ENCODE results near the gene SUPT3H.

The SUPT3H gene

DNA sequence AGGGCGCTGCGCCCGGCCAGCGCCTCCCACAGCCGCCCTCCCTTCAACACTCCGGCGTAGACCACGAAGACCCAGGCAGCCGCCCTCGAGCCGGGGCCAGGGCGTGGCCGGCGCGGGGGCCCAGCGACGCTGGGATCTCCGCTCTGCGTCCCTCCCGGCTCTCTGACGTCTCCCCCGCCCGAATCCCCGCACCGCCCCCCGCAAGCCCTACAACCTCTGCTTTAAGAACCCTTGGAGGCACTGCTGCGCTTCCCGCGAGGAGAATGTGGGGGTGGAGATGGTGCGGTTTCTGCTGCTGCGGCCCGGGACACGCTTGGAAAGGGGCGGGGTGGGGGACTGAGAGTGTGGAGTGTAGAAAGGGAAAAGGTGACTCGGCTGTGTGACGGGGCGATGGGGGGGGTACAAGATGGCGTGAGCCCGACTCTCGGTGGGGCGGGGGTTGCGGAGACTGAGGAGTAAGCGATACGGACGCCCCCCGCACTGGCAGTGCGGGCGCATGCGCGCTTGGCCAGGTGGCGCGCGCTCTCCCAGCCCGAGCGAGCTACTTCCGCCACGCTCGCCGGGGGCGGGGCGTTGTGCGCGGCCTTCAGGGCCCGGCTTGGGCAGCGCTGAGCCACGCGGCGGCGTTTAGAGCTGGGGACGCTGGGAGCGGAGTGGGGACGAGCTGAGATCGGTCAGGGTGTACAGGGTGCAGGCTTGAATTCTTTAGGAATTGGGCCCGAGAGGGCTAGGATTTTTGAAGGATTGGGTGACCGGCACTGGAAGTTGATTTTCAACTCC is at the start of gene SUPT3H:
TSS of gene SUPT3H (minus strand) at position 381 of the 780 bp plus-strand sequence.
- in situ Hi-C loops (cut with MboI; ENCODE audit: low sequenced_read_pairs) = no loop called here

DNA sequence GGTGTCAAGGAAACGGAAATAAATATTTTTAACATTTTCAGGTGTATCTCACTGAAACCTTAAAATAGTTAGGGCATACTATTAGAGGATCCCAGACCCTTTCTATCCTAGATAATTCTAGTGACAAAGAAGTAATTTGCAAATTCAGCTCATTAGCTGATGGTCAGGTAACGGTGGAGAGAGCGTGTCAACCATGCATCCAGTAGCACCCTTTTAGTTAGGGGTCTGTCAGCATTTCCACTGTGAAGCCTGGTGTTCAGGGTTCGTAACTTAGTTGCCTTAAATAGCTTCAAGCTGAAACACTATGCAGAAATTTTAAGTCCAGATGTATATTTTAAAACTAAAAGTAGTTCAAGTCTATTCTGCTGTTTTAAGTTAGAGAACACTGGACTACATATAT is 48.5 kb upstream of the SUPT3H start:
- in situ Hi-C loops (cut with MboI; ENCODE audit: low sequenced_read_pairs) = loop anchor here (10.0 to 25.0 kb wide), 2 partner anchors 289 to 486 kb away; no protein-coding TSS in a partner anchor

DNA sequence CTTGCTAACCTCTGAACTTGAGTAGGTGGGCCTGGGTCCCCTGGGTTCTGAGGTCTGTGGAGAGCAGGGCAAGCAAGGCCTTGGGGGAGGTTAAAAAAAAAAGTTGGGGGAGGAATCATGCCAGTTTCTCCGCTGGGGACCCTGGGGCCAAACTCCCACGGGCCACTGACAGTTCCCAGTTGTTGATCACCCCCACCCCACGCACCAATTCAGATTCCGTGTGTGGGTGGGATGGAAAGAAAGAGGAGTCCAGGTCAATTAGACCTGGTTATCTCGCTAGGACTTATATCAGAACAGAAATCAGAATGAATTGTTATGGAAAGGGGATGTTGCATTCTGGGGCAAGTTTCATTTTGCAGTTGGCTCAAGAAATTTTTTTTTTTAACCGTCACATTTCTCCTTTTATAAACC is 46.7 kb upstream of the SUPT3H start:
- in situ Hi-C loops (cut with MboI; ENCODE audit: low sequenced_read_pairs) = loop anchor here (10.0 kb wide), 1 partner anchor 290 kb away; no protein-coding TSS in a partner anchor

DNA sequence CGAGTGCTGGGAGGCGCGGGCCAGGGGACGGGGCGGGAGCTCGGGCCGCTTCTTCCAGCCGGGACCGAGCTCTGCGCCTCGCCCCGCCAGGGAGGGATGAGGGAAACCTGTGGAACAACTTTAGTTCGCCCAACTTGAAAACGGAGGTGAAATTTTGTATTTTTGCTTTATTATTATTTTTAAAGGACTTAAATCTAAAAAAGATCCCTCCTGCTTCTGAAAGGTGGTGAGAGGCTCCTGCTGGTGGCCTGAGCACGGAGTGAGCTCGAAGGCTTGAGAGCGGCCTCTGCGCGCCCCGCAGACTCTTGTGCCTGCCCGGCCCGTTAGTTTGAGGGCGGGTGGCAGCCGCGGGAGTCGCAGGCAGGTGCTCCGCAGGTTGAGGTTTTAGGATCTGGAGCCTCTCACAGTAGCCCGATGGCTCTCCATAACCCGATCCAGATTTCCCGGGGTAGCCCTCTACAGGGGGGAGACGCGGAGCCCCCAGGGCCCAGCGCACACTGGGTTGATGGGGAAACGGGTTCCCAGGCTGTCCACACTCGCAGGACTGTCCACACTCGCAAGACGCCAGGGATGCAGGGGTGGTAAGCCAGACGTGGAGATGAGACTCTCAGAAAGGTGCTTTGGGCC is 46.2 kb upstream of the SUPT3H start:
- in situ Hi-C loops (cut with MboI; ENCODE audit: low sequenced_read_pairs) = loop anchor here (10.0 kb wide), 1 partner anchor 291 kb away; no protein-coding TSS in a partner anchor

DNA sequence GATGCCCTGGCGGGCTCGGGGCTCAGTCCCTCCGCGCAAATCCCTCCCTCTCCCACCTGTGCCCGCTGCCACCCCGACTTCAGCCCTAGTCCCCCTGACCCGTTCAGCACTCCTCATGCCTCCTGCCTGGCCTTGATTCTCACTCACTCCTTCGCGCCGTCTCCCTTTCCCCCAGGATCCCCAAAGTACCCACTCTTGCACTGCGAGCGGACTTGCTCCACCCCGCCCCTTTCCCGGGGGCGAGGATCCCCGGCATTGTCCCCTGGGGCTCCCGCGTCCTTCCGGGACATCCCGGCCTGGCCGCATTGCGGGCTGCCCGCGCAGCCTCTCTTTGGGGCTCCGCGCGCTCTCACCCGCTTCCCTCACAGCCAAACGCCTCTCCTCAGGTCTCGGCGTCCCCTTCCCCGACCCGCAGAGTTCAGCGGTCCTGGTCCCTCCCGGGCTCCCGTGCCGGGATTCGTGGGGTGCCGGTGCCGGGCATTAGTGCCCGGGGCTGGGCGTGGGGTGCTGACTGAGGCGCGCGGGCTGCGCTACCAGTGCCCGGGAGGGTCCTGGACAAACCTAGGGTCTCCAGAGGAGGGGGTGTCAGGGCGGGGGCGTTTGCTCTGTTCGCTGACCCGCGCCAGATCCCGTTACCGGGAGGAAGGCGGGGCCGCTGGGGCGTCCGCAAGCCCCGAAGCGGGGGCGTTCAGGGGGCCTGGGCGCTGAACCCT is 45.5 kb upstream of the SUPT3H start:
- in situ Hi-C loops (cut with MboI; ENCODE audit: low sequenced_read_pairs) = loop anchor here (10.0 kb wide), 1 partner anchor 292 kb away; no protein-coding TSS in a partner anchor

DNA sequence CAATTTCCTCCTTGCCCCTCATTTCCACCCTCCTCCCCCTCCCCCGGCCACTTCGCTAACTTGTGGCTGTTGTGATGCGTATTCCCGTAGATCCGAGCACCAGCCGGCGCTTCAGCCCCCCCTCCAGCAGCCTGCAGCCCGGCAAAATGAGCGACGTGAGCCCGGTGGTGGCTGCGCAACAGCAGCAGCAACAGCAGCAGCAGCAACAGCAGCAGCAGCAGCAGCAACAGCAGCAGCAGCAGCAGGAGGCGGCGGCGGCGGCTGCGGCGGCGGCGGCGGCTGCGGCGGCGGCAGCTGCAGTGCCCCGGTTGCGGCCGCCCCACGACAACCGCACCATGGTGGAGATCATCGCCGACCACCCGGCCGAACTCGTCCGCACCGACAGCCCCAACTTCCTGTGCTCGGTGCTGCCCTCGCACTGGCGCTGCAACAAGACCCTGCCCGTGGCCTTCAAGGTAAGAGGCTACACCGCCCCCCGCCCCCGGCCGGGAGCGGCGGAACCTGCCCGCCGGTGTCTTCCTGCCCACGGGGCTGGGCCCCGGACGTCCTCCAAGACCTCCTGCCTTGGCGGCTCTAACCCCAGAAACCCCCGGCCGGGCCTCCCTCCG is 44.9 kb upstream of the SUPT3H start:
- in situ Hi-C loops (cut with MboI; ENCODE audit: low sequenced_read_pairs) = loop anchor here (10.0 kb wide), 1 partner anchor 292 kb away; no protein-coding TSS in a partner anchor

DNA sequence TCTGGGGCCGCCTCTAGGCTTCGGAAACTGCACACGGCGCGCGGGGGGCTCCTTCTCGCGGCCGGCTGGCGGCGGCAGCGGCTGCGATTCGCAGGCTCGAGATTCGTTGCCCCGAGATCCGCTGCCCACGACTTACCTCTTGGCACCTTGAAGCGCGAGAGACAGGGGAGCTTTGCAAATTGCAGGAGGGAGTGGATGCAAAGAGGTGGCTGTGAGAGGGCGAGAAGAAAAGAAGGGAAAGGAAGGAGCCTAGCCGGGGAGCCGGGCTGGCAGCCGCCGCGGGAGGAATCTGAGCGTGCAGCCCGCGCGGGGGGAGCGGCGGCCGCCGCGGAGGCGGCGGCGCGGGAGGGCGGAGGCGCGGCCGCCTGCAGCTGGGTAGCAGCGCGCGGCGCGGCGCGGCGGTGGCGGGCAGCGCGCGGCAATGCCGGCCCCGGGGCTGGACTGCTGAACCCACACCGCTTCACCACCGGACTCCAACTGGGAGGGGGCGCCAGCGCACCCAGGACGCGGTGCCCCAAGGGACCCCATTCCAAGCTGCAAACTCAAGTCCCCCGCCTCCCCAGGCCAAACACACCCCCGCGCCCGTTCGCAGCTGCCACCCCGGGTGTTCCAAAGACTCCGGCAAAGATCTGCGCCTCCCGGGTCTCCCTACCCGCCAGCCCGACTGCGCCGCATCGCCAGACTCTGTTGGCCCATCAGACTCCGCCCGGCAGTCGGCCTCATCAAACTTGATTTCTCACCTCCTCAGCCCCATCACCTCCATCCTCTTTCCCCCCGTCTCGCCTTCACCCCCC is 44.2 kb upstream of the SUPT3H start:
- in situ Hi-C loops (cut with MboI; ENCODE audit: low sequenced_read_pairs) = loop anchor here (10.0 kb wide), 1 partner anchor 293 kb away; no protein-coding TSS in a partner anchor

DNA sequence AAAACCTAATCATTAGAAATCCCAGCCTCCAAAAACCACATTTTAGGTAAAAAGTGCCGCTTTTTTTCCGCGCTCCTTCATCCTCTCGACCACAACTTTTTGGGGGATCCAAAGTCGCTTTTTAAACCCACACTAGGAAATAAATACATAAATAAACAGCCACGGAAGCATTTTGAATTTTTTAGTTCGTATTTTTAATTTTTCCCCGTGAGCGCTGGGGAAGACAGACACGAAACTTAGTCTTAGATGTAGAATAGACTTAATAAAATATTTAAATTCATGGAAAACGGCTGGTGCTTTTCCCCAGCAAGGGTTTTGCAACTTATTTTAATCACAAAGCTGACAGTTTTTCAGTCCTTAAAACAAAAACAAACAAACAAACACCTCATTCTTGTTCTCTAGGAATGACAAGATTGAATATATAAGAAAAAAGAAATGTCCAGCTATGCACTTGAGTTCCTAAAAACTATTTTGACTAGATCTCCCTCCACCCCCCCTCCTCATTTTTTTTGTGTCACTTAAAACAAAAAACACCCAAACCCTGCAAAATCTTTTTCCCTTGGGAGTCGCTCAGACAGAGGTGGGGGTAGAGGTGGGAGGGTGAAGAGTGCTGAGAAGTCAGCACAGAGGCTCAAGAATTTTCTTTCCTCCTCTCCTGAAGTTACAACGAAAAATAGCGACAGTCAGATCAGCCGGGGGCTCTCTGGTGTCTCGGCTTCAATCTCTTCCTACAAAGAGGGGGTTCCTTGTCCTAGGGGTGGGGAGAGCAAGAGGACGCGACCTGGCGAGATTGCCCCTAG is 43.4 kb upstream of the SUPT3H start:
- in situ Hi-C loops (cut with MboI; ENCODE audit: low sequenced_read_pairs) = loop anchor here (10.0 kb wide), 1 partner anchor 294 kb away; no protein-coding TSS in a partner anchor

DNA sequence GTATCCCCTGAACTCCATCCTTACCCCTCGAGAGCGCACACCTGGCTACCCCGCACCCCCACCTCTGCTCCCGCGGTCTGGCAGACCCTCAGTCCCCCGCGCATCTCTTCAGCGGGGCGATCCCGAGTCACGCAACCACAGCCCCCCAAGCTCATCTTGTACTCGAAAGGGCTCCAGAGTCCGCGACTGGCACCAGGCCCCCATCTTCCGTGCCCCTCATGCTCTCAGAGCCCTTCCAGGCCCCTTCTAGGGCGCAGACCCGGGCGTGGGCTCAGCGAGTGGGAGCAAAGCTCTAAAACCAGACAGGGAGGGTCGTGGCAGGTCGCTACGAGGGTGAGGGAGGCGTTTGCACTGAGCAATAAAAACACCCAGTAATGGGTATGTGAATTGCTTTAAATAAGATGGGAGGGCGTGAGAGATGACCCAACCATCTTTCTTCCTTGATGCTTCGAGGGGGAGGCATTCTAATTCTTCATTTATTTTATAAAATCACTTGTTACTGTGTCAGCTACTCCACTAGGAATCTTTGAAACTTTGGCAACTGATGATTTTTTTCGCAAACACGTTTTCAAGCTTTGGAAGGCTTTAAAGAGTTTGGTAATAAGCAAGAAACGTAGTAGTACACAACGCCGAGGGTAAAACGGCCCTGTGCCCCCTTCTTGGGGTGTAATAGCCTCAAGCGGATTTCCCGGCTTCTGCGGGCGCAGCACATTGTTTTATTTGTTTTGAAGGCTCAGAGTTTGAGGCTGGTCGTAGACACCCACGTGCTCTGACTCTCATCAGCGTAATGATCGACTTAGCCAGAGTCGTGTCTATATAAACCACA is 42.6 kb upstream of the SUPT3H start:
- in situ Hi-C loops (cut with MboI; ENCODE audit: low sequenced_read_pairs) = loop anchor here (10.0 kb wide), 1 partner anchor 295 kb away; no protein-coding TSS in a partner anchor

DNA sequence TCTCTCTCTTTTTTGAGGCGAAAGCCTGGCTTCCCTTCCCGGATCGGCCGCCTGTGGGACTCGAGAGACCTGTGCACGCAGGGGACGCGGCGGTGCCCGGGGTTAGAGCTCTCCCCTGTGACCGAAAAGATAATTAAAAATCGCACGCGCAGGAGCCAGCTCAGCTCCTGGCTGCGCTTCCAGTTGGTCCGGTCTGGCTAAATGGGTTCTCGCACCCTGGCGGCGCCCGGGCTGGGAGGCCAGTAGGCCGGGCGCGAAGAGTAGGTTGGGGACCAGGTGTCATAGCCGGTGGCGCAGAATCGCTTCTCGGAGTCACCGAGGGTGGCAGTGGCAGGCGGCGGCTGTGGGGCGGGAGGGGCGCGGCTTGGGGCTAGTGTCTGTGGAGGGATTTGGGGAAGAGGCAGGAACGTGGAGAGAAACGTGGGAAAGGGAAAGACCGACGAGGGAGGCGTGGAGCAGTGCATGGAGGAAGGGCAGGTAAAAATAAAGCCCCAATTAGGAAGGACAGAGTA is 41.9 kb upstream of the SUPT3H start:
- in situ Hi-C loops (cut with MboI; ENCODE audit: low sequenced_read_pairs) = loop anchor here (10.0 kb wide), 1 partner anchor 295 kb away; no protein-coding TSS in a partner anchor

DNA sequence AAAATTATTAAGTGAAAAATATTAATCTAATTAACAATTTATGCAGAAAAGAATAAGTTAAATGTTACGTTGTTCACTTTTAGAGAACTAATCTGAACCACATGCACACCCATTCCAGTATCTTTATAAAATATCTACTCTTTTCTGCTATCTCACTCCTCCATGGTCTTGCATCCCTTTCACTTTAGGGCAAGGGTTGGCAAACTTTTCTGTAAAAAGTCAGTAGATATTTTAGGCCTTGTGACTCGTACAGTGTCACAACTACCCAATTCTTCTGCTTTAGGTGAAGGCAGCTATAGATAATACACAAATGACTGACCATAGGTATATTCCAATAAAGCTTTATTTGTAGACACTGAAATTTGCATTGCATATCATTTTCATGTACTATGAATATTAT is 39.7 kb upstream of the SUPT3H start:
- in situ Hi-C loops (cut with MboI; ENCODE audit: low sequenced_read_pairs) = no loop called here

DNA sequence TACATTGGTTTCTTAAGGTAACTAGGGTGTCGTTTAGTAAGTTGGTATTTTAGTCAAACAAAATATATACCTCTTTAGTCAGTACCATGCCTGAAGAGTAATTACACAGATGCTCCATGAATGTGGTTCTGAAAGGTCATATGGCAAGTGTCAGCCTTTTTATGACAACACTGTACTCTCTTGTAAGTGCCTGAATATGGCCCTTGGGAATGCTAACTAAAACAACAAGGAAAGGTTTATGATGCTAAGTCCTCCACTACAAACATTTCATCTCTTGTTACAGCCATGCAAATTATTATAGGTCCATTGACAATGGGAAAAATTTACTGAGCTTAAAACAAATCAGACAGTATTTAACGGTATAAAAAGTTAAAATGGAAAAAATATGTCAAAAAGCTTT is 39.0 kb upstream of the SUPT3H start:
- in situ Hi-C loops (cut with MboI; ENCODE audit: low sequenced_read_pairs) = no loop called here

DNA sequence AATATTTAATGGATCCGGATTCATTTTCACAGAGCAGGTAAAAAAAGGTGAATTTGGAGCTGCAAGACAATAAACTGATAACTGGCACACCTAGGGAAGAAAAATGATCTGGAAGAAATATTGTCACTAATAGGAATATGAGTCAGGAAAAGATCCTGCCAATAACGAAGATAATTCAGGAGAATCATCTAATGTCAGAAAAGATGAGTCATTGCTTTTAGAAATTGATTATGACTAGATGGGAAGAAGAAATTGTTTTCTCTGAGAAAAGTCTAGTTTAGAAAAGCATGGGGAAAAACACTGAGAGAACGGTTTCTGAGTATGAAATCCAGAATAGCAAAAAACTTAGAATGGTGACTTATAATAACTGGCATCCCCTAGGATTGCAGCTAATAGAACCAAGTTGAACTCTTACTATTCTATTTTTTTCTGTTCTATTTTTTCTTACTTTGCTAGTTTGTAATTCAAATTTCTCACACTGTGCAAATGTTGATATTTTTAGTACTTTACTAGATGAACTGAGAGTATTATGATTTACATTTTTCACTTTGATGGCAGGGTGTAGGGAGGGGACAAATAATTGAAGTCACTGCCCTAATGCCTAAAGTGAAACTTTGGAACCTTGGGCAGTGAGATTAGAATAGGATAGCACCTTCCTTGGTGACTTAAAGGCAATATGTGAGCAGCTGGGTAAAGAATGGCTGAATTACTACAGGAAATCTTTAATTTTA is 38.2 kb upstream of the SUPT3H start:
- in situ Hi-C loops (cut with MboI; ENCODE audit: low sequenced_read_pairs) = no loop called here

DNA sequence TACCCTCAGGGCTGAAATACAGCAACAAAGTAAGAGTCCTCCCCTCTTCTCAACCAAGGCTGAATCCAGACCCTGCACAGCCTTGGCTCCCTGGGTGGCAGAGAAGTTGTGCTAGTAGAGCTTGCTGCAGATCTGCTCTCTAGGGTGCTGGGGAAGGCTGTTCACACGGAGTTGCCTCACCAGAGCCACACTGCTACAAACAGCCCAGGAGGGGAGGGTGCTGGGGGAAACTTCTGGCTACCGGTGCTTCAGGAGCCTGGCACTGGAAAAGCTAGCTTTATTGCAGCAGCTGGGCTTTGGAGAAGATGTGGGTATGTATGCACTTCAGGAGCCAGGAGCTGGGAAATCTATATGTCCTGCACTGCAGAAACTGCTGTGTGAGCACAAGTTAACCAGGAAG is 37.6 kb upstream of the SUPT3H start:
- in situ Hi-C loops (cut with MboI; ENCODE audit: low sequenced_read_pairs) = no loop called here

DNA sequence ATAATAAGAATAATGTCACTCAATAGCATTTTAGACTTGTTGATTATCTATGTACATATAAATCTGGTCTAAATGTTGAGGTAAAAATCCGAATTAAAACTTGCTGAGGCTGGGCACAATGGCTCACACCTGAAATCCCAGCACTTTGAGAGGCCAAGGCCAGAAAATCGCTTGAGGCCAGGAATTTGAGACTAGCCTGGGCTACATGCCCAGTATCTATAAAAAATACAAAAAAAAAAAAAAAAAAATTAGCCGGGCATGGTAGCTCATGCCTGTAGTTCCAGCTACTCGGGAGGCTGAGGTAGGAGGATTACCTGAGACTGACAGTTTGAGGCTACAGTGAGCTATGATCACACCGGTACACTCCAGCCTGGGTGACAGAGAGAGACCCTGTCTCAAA is 34.2 kb upstream of the SUPT3H start:
- in situ Hi-C loops (cut with MboI; ENCODE audit: low sequenced_read_pairs) = no loop called here

DNA sequence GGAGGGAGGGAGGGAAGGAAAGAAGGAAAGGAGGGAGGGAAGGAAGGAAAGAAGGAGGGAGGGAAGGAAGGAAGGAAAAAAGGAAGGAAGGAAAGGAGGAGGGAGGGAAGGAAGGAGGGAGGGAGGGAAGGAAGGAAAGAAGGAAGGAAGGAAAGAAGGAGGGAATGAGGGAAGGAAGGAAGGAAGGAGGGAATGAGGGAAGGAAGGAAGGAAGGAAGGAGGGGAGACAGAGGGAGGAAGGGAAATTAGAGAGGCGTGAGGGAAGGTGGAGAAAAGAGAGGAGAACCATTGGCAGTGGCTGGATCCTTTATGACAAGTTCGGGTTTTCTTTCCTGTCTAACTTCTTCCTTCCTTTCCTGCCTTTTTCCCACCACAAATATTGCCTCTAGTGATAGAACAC is 22.3 kb upstream of the SUPT3H start:
- in situ Hi-C loops (cut with MboI; ENCODE audit: low sequenced_read_pairs) = no loop called here

DNA sequence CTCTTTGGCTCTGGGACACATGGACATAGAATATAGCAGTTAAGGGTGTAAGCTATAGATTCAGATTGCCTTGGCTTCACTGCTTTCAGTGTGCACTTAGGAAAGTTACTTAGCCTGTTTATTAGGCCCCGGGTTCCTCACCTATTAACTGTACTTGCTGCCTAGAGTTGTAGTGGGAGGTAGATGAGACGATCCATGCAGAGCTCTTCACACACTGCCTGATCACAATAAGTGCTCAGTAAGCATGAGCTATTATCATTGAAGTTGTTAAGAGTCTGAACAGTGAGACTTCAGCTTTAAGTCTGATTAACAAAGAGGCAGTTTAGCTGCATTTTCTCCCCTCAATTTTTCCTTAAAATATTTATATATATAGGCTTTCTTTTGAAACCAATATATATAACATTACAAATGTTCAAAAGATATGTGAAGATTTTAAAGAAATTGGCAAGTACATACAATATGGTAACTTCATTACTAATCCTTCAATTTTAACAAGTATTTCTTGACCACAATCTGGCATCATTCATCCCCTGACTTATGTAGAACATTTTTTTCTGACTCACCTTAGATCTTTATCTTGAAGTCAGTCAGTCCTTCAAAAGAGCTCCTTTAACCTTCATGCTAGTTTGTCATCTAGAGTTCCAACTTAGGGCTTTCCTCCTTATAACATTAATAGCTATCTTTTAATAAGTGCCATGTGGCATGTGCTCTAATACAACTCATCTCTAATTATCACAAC is 20.5 kb upstream of the SUPT3H start:
- in situ Hi-C loops (cut with MboI; ENCODE audit: low sequenced_read_pairs) = no loop called here

All from HL-60/S4 treated with retinoic acid at 250 ng/mL for 4 days and 3 days (cell line).